K562 (cell line): ENCODE results near the gene MSMO1. TPM values are rescaled to one million over a fixed set of nuclear protein-coding genes. Genes with fewer than 3 reads are reported as not detected.

Experiments used
- ATAC-seq: fragments of 200-7000 bp; cut with Tn5 transposase; 3 replicates; pipeline ENCODE4 v1.9.1; 2020; ENCODE audit warnings: moderate library complexity
- BruUV-seq: library from RNA; stranded (reverse); fragments of 400-500 nt; replicated peaks from 2 replicates; lab custom pipeline; 2021; lab: Mats Ljungman, UMichigan
- CTCF ChIA-PET: fragments of 300-600 bp; formaldehyde crosslinking; extraction: SDS; loops from one replicate; lab custom pipeline; 2021; ENCODE audit warnings: low intra/inter-chr PET ratio; lab: Yijun Ruan, JAX
- POLR2A ChIA-PET: fragments of 300-600, 350-650 bp; sonication (Branson Sonifier 250); formaldehyde crosslinking; extraction: SDS; loops from one replicate; lab custom pipeline; 2021; ENCODE audit warnings: antibody characterized with exemption, inconsistent platforms; lab: Yijun Ruan, JAX
- DNase-seq, 4 experiments: peaks; one replicate each; pipeline versions ENCODE4 v3.0.0 to v3.0.0-alpha.2; 2011 to 2018; ENCODE audit warnings: low spot score in 3 of 4, mixed read lengths in 3 of 4; ENCODE audit errors: extremely low read depth in 1 of 4
- FAIRE-seq: peaks from 2 replicates; lab custom pipeline; 2011; peaks lifted over from hg19 to GRCh38; lab: Jason Lieb, UNC
- H2AFZ ChIP-seq: 2 replicates; pipeline ENCODE4 v1.6.0; 2011; ENCODE audit warnings: low read depth, low read length, control low read depth, inconsistent platforms
- H3K27ac ChIP-seq: fragments of 200-600 bp; 3 replicates; pipeline ENCODE4 v1.8.0; 2011; ENCODE audit warnings: low read depth, mild to moderate bottlenecking, control low read depth, inconsistent platforms, low read length, moderate library complexity, mixed read lengths; ENCODE audit errors: extremely low read depth
- H3K27me3 ChIP-seq, 2 experiments: fragments of 300-600 bp in 1 of 2; 2 replicates in 1 of 2; 3 replicates in 1 of 2; pipeline versions ENCODE4 v1.6.0 to v1.8.0; 2011; ENCODE audit warnings: inconsistent platforms in 2 of 2, low read length in 2 of 2, mild to moderate bottlenecking in 1 of 2, mixed read lengths in 1 of 2, moderate library complexity in 1 of 2; ENCODE audit not compliant: control insufficient read depth in 2 of 2, insufficient read depth in 2 of 2
- H3K36me3 ChIP-seq: fragments of 300-600 bp; 3 replicates; pipeline ENCODE4 v1.8.0; 2011; ENCODE audit warnings: mild to moderate bottlenecking, low read length, inconsistent platforms; ENCODE audit not compliant: control insufficient read depth, insufficient read depth
- H3K4me1 ChIP-seq, 2 experiments: fragments of 200-600 bp in 1 of 2; replicated peaks in 1 of 2; 2 replicates in 1 of 2; 3 replicates in 1 of 2; pipeline versions ENCODE4 v1.5.1 to v1.8.0; 2011; ENCODE audit warnings: inconsistent platforms in 2 of 2, low read length in 2 of 2, mild to moderate bottlenecking in 1 of 2, mixed read lengths in 1 of 2, moderate library complexity in 1 of 2; ENCODE audit not compliant: control insufficient read depth in 2 of 2, insufficient read depth in 2 of 2
- H3K4me2 ChIP-seq: 2 replicates; pipeline ENCODE4 v1.6.1; 2011; ENCODE audit warnings: low read length, control low read depth, inconsistent platforms, mixed read lengths; ENCODE audit not compliant: insufficient read depth
- H3K4me3 ChIP-seq: fragments of 200-600 bp; sonication (generic), shearing (Covaris generic); 2 replicates; pipeline ENCODE4 v1.5.1; 2016; ENCODE audit warnings: control low read depth, inconsistent platforms
- H3K79me2 ChIP-seq: fragments of 200-600 bp; 3 replicates; pipeline ENCODE4 v1.8.0; 2011; ENCODE audit warnings: low read length, inconsistent platforms; ENCODE audit not compliant: control insufficient read depth, insufficient read depth
- H3K9ac ChIP-seq, 2 experiments: 2 replicates each; pipeline versions ENCODE4 v1.6.0 to v1.6.1; 2011; ENCODE audit warnings: low read depth in 2 of 2, low read length in 2 of 2, control low read depth in 1 of 2, inconsistent platforms in 1 of 2, mild to moderate bottlenecking in 1 of 2, mixed read lengths in 1 of 2; ENCODE audit not compliant: insufficient read depth in 1 of 2
- H3K9me1 ChIP-seq: one replicate; pipeline ENCODE4 v1.6.0; 2011; ENCODE audit warnings: inconsistent platforms, mild to moderate bottlenecking, low read length, moderate library complexity; ENCODE audit not compliant: control insufficient read depth, insufficient read depth
- H3K9me3 ChIP-seq: replicated peaks from 2 replicates; pipeline ENCODE4 v1.5.1; 2011; ENCODE audit warnings: low read depth, low read length, inconsistent platforms; ENCODE audit not compliant: control insufficient read depth, insufficient read depth
- H4K20me1 ChIP-seq: replicated peaks from 2 replicates; pipeline ENCODE4 v1.6.1; 2011; ENCODE audit warnings: low read length, inconsistent platforms, mixed read lengths; ENCODE audit not compliant: control insufficient read depth, insufficient read depth
- CEBPB ChIP-seq: fragments of 450-650 bp; IDR thresholded peaks from 2 replicates; pipeline ENCODE4 v1.6.1; 2016; ENCODE audit warnings: missing genetic modification characterization, missing compliant biosample characterization
- CEBPG ChIP-seq, 3 experiments: fragments of 200-800 bp in 1 of 3; sonication (Bioruptor generic) in 1 of 3; sonication (generic) in 1 of 3; formaldehyde crosslinking in 1 of 3; IDR thresholded peaks in 2 of 3; conservative IDR thresholded peaks in 1 of 3; 2 replicates each; pipeline versions ENCODE4 v1.6.1 to v1.8.0; 2016 to 2022; ENCODE audit warnings: missing compliant biosample characterization in 2 of 3, missing genetic modification characterization in 2 of 3, mild to moderate bottlenecking in 1 of 3, missing genetic modification reagents in 1 of 3
- ZNF318 ChIP-seq, 2 experiments: fragments of 450-650 bp; IDR thresholded peaks; 2 replicates each; pipeline ENCODE4 v1.6.1; 2016; ENCODE audit warnings: mild to moderate bottlenecking in 2 of 2, borderline replicate concordance in 1 of 2, low read depth in 1 of 2, moderate library complexity in 1 of 2
- ZNF408 ChIP-seq: fragments of 250-450 bp; sonication (Bioruptor Pico); IDR thresholded peaks from 2 replicates; pipeline ENCODE4 v1.4.0; 2020; ENCODE audit warnings: low read depth, mild to moderate bottlenecking, moderate library complexity
- WGBS: fragments of 100-300 bp; shearing (Covaris generic); methylation state at CpG from one replicate; pipeline ENCODE4 v1.1.6; 2016; ENCODE audit warnings: low coverage, mixed read lengths; ENCODE audit not compliant: insufficient coverage; ENCODE audit errors: missing lambda C conversion rate; 5-methylcytosine and 5-hydroxymethylcytosine counted together
- in situ Hi-C: fragments of 300-500 bp; cut with MboI; formaldehyde crosslinking; loops from 4 replicates; pipeline ENCODE4 v1.15.0; 2018; ENCODE audit warnings: inconsistent platforms, mixed read lengths
- intact Hi-C: fragments of 100-400 bp; cut with micrococcal nuclease; formaldehyde crosslinking; loops from 2 replicates; pipeline ENCODE4 v1.14.2; 2022
- polyA plus RNA-seq, 8 experiments: library from polyadenylated mRNA; depleted of rRNA in 4 of 8; stranded (reverse) in 5 of 8; unstranded in 3 of 8; fragments of >200 nt; fragmentation: Nextera tagmentation in 2 of 8; fragmentation: Illumina TruSeq in 1 of 8; extraction: Ambion mirVana in 2 of 8; extraction: Trizol in 1 of 8; gene quantifications; 2 replicates each; pipeline versions ENCODE4 v1.2.1 to v1.2.3, GENCODE V29; 2011 to 2014; ENCODE audit warnings: inconsistent platforms in 1 of 8, missing spikeins in 1 of 8
- total RNA-seq, 7 experiments: library from RNA; depleted of rRNA in 6 of 7; stranded (reverse); fragments of >200 nt in 6 of 7; fragmentation: Illumina TruSeq in 2 of 7; extraction: Trizol in 2 of 7; gene quantifications; 2 replicates each; pipeline versions ENCODE4 v1.2.1 to v1.2.3, GENCODE V29; 2011 to 2021; ENCODE audit warnings: low replicate concordance in 1 of 7

The MSMO1 gene
- total and polyA plus RNA-seq, 9 of the 15 experiments (the other 6 are each of a cell fraction or from before 2014, with no cell fraction given), result 32.0 to 172 (median 63.5) TPM

- no peak for ATAC-seq
- peaks cover 6% of the 10 kb centered on the region for H4K20me1 ChIP-seq
- peak; percentile 66 for TF ChIP-seq CEBPB (tag)
- no peak for TF ChIP-seq ZNF408 (CRISPR knock-in tag)
- TF ChIP-seq ZNF318 (IDR thresholded peaks at IDR 0.05; ENCODE audit: borderline replicate concordance in 1 of 2, low read depth in 1 of 2), result no peak
- no peak for TF ChIP-seq CEBPG (CRISPR knock-in tag; IDR thresholded peaks at IDR 0.05)
- TF ChIP-seq CEBPG (tag; conservative IDR thresholded peaks at IDR 0.05 in 1 of 2, IDR thresholded peaks at IDR 0.05 in 1 of 2), result peak in 1 of 2 experiments; percentile 55; a peak in 2 of 4 replicates
- H3K4me3 ChIP-seq, result no peak overlapping the region
- intact Hi-C loops (no loop called here), in situ Hi-C loops (no loop called here)
- no peak for FAIRE-seq
- no peak overlapping the region for H3K9ac ChIP-seq
- no peaks in the 10 kb centered on the region for H3K79me2 ChIP-seq
- ChIA-PET CTCF (no interaction called here), POLR2A (interaction anchor here (0.7 kb wide), 1 partner anchor 27 kb away, joined by 3 read pairs; no protein-coding TSS in a partner anchor)
- H3K9me1 ChIP-seq, result no peaks in the 10 kb centered on the region
- H2AFZ ChIP-seq, result no peak overlapping the region
- DNase-seq, result no peak
- H3K27me3 ChIP-seq, result no peaks in the 10 kb centered on the region
- H3K9me3 ChIP-seq, result no peaks in the 10 kb centered on the region
- H3K4me2 ChIP-seq, result 0 out of 2 replicates have a peak overlapping the region, but pooled peaks have one; percentile 1
- peaks cover 3 to 11% of the 10 kb centered on the region in 2 experiments; a peak in 4 of 5 replicates for H3K4me1 ChIP-seq
- BruUV-seq, result no TSS peak
- H3K36me3 ChIP-seq, result peaks cover 10% of the 10 kb centered on the region; the same call in 1 of the 3 replicates
- H3K27ac ChIP-seq, result no peak overlapping the region
- WGBS, result 44% methylated on average over 3 of the region's 3 CpGs
Observed at GRCh38 chr4:165347647-165348569, 20.4 kb downstream of the MSMO1 start.
